NCI-H1694 treated with DMSO at 0.1 percent for 48 hours (cell line): ENCODE measurements around the gene CSDE1.
"Not testable (repeated sequence)": the region's sequence is repeated elsewhere in the genome, so short reads cannot be mapped to it uniquely, and the experiment has no call there.

Experiments used
- DNase-seq: peaks from one replicate; lab custom pipeline; 2025; lab: John Stamatoyannopoulos, UW

CSDE1 gene

DNA sequence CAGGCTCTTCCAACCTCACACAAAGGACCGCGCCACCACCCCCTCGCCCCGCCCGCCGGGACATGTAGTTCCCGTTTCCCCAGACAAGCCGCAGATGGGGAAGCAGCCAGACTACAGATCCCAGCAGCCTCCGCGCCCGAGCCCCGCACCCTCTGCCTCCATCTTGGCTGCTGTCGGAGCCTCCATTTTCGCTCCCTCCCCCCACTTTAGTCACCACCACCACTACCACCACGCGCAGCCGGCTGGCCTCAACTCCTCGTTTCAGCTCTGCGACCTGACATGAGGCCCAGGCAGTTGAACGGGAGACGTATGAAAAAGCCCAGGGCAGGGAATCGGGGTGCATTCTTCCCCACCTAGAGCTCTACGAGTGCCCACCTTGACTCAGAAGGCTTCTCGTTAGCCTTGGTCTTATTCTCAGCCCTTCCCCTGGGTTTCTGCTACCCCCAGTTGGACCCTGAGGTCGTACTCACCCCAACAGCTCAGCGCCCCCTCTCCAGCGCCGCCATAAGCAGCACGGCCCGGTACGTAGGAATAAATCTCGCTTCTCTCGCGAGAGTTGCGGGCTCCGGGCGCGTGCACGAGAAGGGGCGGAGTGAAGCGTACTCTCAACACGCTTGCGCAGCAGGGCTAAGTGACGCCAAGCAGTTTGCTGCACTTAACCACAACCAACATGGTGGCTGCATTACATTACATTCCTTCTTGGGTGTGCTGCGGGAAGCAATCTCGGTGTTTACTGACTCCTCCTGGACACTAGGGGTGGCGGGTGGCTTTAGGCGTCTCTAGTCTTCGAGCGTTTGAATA lies at the start of gene CSDE1:
Gene CSDE1 (minus strand): TSS at position 530 of the 801 bp plus-strand sequence. CDS start 18,094 bp downstream, outside the sequence.
- peak; percentile 98 for DNase-seq

DNA sequence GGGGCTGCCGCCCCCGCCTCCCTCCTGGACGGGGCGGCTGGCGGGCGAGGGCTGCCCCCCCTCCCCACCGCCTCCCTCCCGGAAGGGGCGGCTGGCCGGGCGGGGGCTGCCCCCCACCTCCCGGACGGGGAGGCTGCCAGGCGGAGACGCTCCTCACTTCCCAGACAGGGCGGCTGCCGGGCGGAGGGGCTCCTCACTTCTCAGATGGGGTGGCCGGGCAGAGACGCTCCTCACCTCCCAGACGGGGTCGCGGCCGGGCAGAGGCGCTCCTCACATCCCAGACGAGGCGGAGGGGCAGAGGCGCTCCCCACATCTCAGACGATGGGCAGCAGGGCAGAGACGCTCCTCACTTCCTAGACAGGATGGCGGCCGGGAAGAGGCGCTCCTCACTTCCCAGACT lies 46.7 kb upstream of the CSDE1 start:
- not testable (repeated sequence) for DNase-seq

DNA sequence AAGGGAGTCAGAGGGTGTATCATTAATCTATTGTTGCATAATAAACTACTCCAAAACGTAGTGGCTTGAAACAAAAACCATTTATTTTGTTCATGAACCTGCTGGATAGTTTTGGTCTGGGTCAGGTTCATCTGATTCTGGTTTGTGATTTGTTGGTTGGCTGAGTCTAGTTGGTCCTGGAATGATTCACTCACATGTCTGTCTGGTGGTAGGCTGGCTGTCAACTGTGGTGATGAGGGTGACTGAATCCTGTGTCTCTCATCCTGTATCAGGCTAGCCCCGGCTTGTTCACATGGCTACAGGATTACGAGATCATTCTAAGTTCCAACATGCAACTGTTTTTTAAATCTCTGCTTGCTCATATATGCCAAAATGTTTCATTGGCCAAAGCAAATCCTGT lies 45.2 kb upstream of the CSDE1 start:
- DNase-seq = no peak

DNA sequence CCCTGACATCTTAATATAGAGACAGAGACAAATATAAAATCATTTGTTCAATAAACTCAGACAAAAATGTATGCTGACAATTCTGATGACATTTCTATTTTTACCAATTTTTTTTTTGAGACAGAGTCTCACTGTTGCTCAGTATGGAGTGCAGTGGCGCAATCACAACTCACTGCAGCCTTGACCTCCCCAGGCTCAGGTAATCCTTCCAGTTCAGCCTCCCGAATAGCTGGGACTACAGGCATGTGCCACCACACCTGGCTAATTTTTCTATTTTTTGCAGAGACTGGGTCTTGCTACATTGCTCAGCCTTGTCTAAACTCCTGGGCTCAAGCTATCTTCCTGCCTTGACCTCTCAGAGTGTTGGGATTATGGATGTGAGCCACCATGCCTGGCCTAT lies 36.3 kb upstream of the CSDE1 start:
- no peak for DNase-seq

DNA sequence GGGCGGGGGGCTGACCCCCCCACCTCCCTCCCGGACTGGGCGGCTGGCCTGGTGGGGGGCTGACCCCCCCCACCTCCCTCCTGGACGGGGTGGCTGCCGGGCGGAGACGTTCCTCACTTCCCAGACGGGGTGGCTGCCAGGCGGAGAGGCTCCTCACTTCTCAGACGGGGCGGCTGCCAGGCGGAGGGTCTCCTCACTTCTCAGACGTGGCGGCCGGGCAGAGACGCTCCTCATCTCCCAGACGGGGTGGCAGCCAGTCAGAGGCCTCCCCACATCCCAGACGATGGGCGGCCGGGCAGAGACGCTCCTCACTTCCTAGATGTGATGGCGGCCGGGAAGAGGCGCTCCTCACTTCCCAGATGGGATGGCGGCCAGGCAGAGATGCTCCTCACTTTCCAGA lies 32.8 kb upstream of the CSDE1 start:
- DNase-seq = not testable (repeated sequence)

DNA sequence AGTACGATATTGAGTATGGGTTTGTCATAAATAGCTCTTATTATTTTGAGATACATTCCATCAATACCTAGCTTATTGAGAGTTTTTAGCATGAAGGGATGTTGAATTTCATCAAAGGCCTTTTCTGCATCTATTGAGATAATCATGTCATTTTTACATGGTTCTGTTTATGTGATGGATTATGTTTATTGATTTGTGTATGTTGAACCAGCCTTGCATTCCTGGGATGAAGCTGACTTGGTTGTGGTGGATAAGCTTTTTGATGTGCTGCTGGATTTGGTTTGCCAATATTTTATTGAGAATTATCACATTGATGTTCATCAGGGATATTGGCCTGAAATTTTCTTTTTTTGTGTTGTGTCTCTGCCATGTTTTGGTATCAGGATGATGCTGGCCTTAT lies 28.7 kb upstream of the CSDE1 start:
- not testable (repeated sequence) for DNase-seq

DNA sequence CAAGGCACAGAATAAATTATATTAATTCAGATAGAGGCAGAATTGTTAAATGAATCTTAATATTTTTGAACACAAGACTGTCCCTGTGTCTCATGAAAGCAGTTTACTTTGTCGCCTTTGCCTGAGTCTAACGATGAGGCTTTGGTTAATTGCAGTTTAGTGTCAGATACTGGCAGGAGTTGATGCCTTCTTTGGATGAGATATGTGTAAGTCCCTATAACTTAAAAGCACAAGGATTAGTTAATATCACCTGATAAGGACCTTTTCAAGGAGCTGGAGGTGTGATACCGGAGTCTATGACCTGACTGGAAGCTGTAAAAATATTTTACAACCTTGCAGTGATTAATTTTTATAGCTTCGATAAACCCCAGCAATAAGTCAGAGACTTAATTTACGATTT lies 24.7 kb upstream of the CSDE1 start:
- no peak for DNase-seq

DNA sequence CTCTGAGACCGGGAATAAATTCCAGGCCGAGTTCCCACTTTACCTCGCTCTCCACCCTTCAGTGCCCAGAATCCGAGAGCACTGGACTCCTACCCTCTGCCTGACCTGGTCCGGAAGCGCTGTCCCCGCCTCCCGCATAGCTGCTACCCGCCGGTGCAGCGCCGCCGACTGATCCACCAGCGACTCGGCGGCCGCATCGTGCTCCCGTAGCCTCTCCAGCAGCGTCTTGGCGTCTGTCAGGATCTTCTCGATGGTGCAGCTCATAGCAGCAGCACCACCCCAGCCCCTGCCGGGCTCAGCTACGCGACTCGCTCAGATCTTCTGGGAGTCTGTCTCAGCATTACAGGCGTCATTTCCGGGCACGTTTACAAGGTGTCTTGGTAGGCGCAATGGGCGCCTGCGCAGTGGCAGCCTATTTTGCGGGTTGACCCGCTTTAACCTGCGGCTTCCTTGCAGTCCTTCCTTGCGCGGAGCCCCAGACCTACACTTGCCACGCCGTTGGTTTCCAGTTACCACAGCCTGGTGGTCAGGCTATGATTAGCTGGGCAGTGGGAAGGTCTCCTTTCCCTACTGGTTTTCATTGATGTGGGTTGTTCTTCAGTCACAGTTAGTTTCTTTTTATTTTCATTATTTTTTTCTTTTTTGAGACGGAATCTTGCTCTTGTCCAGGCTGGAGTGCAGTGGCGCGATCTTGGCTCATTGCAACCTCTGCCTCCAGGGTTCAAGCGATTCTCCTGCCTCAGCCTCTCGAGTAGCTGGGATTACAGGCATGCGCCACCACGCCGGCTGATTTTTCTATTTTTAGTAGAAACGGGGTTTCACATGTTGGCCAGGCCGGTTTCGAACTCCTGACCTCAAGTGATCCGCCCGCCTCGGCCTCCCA lies 22.8 kb upstream of the CSDE1 start, which contains the start of gene SIKE1:
Gene SIKE1 (minus strand): TSS at position 342 of the 883 bp plus-strand sequence. CDS start 78 bp downstream, at position 264.
- DNase-seq = peak; percentile 91

DNA sequence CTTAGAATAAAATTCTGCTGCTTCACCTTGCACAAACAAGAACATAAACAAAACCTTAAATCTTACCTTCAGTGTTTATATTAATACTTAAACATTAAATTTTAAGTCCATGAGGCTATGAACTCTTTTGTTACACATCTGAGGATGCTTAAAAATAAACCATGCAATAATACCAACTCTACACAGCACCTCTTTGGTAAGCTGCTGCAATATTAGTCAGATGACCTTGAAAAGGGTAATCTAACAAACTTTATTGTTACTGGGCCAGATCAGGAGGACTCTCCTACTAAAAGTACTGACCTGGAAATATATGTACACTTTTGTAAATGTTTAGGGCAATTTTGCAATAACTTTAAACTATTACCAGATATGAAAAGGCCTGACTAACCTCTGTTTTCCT lies 21.9 kb upstream of the CSDE1 start:
- DNase-seq = no peak

DNA sequence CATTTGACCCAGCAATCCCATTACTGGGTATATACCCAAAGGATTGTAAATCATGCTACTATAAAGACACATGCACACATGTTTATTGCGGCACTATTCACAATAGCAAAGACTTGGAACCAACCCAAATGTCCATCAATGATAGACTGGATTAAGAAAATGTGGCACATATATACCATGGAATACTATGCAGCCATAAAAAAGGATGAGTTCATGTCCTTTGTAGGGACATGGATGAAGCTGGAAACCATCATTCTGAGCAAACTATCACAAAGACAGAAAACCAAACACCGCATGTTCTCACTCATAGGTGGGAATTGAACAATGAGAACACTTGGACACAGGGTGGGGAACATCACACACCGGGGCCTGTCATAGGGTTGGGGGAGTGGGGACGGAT lies 18.9 kb upstream of the CSDE1 start:
- not testable (repeated sequence) for DNase-seq

DNA sequence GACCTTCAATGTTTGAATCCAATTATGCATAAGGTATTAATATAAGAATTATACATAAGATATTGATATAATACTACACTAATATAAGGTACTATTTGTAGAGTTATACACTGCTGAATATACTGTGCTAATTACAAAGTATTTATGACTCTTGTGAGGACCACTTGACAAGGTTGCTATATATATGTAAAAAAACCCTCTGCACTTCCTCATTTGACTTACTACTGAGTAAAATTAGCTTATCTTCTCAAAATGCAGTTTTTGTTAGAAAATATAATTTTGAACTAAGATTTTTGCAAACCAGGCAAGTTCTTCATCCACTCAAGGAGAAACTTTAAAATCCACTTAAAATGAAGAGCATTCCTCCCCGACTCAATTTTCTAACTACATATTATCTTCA lies 14.2 kb upstream of the CSDE1 start:
- DNase-seq = no peak

DNA sequence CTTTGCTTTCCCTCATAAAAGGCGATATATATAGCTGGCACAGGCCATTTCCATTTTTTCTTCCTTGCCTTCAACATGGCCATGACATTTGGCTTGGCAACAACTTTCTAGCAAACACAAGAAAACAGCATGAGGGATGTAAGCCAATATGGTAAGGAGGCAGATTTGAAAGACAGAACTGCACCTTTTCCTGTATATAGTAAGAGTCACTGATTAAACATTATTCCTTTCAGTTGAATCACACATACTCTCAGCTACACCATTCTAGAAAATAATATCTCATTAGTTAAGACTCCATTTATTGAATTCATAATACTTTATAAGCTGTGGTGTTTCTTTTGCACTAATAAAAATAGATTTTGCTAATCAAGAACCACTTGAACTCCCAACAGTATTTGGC lies 13.2 kb upstream of the CSDE1 start:
- no peak for DNase-seq

DNA sequence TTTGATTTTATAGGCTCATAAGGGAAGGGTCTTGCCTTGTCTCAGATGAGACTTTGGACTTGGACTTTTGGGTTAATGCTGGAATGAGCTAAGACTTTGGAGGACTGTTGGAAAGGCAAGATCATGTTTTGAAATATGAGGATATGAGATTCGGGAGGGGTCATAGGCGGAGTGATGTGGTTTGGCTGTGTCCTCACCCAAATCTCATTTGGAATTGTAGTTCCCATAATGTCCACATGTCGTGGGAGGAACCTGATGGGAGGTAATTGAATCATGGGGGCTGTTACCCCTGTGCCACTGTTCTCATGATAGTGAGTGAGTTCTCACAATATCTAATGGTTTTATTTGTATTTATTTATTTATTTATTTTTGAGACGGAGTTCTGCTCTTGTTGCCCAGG lies 6.9 kb upstream of the CSDE1 start:
- DNase-seq = no peak

DNA sequence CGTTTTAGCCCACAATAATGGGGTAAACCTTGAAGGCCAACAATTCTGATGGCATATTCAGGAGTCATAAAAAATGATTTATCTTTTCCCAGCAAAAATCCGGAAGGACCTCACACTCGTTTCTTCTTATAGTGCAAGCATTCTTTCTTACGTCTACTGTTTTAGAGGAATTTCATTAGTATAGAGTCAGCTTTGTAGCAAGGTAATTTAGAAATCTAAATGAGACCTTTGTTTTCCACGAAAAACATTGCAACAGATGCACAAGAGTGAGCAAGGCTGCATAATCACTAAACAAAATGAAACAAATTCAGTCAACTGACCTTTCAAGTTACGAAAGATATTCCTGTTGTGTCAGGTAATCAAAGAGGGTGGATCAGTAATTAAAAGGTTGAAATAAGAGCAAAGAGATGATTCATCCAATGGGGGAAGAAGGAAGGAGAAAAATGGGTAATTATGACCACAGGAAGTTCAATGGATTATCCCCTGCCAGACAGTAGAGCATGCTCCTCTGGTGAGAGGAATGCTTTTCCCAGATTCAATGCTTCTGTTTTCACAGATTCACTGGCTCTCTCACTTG lies 560 bp upstream of the CSDE1 start:
- DNase-seq = peak; percentile 4

DNA sequence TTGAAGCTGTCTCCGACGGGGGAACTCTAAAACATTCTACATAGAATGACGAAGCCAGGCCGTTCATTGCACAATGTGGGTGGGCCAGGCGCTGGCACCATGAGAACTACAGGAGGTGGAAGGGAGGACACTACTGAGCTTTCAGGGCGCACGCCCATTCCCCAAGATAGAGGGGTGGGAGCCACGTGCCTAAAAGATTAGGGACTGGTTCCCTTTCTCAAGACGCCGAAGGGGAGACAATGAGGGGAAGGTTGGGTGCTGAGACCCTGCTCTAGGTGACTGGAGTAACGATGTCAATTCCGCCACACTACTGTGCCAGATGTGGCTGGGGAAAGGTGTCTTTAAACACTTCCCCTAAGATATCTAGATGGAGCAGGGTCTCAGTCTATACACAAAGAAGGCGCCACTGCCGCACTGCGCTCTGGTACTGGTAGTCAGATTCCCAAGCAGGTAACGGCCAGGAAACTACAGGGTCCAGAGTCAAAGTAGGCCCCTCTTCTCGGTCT lies 782 bp downstream of the CSDE1 start:
- DNase-seq = peak; percentile 21

DNA sequence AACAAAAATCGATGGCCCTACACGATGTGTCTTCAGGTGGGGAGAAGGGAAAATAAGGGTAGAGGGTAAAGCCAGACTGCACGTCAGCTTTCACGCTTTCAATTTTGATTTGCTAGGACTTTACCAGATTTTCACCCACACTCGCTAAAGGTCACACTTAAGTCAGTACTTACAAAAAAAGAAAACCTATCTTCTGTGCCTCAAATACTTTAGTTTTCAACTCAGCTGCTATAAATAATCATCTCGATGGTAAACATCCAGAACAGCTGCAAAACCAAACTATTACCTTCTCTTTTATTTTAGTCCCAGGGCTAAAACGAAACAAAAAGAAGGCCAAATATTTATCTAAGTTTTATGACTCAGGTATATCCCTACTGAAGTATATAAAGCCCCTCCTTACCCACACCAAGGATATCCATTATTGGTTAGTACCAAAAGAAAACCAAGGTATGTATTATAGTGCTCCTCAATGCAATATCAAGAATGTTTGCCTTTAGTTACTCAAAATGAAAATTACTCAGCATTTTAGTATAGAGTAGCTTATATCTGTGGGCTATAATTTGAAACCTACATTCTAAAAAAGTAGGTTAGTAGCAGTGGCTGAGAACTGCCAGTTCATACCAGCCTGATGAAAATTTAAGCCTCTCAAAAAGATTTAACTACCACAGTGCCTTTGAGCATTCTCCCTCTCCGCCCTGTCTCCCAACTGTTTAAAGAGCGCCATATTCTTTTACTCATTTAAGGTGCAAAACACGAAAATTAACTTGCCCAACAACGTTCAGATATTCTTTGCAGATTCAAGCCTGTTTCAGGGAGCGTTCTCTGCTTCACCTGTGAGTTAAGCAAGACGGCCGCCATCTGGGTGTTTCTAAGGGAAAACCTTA lies 1.5 kb downstream of the CSDE1 start:
- no peak for DNase-seq

DNA sequence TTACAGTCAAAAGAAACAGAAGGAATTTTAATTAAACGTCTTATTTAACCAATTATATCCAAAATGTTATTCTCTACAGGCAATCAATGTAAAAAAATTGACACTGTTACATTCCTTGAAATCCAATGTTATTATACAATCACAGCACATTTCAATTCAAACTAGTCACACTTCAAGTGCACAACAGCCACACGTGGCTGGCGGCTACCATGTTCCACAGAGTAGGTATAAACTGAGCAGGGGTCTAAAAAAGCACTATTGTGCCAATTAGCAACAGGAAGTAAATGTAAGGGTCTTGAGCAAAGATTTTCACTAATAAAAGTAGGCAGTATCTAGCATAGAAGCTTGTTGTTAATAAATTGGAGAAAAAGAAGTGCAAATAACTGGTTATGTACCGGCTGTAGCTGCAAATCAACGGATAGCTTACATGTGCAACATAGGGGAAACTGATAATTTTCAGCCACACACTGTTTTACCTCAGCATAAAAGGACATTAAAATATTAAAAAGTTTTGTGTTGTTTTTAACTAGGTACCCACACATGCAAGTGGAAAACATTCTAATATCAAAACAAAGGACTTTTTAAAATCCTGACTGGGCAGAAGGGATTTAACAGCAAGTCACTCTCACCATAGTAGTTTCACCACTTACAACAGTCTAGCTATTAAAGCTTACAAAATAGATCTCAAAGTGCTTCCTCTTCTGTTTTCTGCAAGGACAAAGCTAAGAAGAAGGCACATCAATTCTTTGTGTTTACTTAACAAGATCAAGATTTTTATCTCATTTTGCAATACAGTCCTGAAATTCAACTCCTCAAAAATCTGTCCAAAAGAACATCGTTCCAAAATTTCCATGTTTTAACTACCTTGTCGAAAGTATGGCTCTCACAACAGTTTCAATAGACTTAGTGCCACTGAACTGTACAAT lies 2.5 kb downstream of the CSDE1 start:
- DNase-seq = no peak

DNA sequence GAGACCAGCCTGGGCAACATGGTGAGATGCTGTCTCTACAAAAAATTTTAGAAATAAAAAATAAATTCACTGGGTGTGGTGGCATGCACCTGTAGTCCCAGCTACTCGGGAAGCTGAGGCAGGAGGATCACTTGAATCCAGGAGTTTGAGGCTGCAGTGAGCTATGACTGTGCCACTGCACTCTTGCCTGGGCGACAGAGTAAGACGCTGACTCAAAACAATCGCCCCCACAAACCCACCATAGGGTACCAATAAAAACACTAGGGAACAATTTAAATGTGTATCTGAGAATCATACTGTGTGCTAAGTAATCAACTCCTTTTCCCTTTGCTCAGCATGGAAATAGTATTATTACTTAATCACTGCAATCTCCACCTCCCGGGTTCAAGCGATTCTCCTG lies 4.1 kb downstream of the CSDE1 start:
- DNase-seq = not testable (repeated sequence)

DNA sequence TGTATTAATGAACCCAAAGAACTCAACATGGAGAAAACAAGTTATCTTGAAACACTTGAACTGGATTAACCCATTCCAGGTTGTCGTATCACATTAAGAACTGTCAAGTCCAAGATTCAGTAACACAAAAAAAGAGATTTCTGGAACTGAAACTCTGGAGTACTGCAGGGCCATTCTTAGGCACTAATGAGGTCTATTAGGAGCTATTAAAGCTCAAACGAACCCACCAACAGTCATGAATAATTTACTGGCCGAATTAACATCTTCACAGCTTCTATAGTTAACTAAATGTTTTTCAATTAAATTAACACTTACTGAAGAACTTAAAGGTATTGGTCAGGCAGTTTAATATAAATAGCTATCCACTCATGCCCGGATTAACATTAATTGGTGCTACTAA lies 4.6 kb downstream of the CSDE1 start:
- no peak for DNase-seq

DNA sequence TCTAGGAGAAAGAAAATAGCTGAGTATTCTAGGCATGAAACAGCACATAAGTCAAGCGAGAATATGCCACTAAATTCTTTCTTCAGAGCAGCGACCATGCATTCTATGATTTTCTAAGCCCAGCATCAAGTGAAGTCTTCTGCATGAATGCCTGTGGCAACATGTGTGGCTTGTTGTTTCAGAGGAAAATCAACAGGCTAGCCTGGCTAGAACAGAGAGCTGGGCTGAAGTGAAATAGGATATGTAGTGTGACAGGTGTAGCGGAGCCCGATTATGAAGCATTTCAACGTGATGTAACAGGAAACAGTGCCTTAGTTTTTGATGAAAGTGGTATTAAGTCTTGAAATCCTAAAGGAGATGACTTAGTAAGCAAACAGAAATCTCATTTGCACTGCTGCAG lies 7.0 kb downstream of the CSDE1 start:
- no peak for DNase-seq
